Tibial nerve (tissue), 4 donors: Measurements from ENCODE around the gene DOC2B.

Experiments
- EP300 ChIP-seq, 2 donors: sonication (generic); formaldehyde crosslinking; IDR thresholded peaks; one replicate each; pipeline ENCODE4 v1.6.1; 2017; ENCODE audit warnings: antibody characterized with exemption in 2 of 2, mild to moderate bottlenecking in 1 of 2
- POLR2A ChIP-seq, 2 donors: fragments of 450-650 bp; IDR thresholded peaks; one replicate each; pipeline ENCODE4 v1.6.1; 2017; ENCODE audit warnings: antibody characterized with exemption in 2 of 2, mild to moderate bottlenecking in 2 of 2, moderate library complexity in 2 of 2
- TF ChIP-seq, protein P1 (sequence below), 5 experiments: fragments of 200-600 bp in 3 of 5; fragments of 450-650 bp in 2 of 5; sonication (generic) in 3 of 5; IDR thresholded peaks; one replicate each; pipeline ENCODE4 v1.5.1; 2016 to 2019; ENCODE audit warnings: antibody characterized with exemption in 5 of 5, mild to moderate bottlenecking in 3 of 5, moderate library complexity in 2 of 5

DNA sequence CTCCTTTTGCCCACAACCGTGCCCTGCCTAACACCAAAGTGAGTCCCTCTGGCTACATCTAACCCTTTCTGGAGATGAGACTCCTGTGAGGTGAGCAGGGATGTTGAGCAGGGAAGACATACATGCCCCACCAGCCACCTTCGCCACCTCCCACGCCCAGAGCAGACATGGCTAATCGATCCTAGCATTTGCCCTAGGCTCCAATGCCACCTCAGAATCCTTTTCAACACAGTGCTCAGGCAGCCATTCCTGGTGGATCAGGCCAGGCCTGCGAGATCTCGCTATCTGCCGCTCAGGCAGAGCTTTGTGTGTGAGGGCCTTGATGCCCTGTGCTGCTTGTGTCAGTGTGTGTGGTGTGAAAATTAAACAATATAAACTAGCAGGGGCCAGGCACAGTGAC is 23.1 kb downstream of the DOC2B start:
- TF ChIP-seq, protein P1, sequence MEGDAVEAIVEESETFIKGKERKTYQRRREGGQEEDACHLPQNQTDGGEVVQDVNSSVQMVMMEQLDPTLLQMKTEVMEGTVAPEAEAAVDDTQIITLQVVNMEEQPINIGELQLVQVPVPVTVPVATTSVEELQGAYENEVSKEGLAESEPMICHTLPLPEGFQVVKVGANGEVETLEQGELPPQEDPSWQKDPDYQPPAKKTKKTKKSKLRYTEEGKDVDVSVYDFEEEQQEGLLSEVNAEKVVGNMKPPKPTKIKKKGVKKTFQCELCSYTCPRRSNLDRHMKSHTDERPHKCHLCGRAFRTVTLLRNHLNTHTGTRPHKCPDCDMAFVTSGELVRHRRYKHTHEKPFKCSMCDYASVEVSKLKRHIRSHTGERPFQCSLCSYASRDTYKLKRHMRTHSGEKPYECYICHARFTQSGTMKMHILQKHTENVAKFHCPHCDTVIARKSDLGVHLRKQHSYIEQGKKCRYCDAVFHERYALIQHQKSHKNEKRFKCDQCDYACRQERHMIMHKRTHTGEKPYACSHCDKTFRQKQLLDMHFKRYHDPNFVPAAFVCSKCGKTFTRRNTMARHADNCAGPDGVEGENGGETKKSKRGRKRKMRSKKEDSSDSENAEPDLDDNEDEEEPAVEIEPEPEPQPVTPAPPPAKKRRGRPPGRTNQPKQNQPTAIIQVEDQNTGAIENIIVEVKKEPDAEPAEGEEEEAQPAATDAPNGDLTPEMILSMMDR (IDR thresholded peaks at IDR 0.05), result no peak
- TF ChIP-seq EP300 (IDR thresholded peaks at IDR 0.05) (no peak), POLR2A (IDR thresholded peaks at IDR 0.05) (no peak)
